PFSK-1 (cell line): Measurements from ENCODE around the gene NYAP1.

Source experiments
- POLR2AphosphoS5 ChIP-seq: IDR thresholded peaks from 2 replicates; pipeline ENCODE4 v1.6.1; 2012; ENCODE audit warnings: low read depth, mild to moderate bottlenecking, control low read depth, low read length, moderate library complexity
- TF ChIP-seq, protein P1 (sequence below), 2 experiments: IDR thresholded peaks; 2 replicates each; pipeline versions ENCODE4 v1.6.1 to v1.8.0; 2011 to 2012; ENCODE audit warnings: low read depth in 2 of 2, low read length in 2 of 2, control low read depth in 1 of 2, inconsistent platforms in 1 of 2, mild to moderate bottlenecking in 1 of 2, moderate library complexity in 1 of 2; ENCODE audit not compliant: insufficient read depth in 1 of 2

DNA sequence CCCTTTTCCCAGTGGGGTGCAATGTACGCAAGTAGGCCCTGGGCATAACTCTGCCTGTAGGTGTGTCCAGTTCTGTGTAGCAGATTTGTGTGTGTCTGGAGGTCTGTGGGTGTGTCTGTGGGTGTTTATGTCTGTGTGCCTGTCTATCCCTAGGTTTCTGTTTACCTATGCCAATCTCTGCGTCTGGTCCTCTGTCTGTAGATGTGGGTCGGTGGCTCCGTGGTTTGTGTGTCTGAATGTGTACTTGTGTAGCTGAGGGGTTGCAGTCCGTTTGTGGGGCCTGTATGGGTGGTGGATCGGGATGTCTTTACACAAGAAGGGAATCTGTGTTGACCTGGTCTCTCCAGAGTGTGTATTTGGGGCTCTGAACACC is 932 bp downstream of the NYAP1 start:
- TF ChIP-seq POLR2AphosphoS5: no peak
- TF ChIP-seq, protein P1, sequence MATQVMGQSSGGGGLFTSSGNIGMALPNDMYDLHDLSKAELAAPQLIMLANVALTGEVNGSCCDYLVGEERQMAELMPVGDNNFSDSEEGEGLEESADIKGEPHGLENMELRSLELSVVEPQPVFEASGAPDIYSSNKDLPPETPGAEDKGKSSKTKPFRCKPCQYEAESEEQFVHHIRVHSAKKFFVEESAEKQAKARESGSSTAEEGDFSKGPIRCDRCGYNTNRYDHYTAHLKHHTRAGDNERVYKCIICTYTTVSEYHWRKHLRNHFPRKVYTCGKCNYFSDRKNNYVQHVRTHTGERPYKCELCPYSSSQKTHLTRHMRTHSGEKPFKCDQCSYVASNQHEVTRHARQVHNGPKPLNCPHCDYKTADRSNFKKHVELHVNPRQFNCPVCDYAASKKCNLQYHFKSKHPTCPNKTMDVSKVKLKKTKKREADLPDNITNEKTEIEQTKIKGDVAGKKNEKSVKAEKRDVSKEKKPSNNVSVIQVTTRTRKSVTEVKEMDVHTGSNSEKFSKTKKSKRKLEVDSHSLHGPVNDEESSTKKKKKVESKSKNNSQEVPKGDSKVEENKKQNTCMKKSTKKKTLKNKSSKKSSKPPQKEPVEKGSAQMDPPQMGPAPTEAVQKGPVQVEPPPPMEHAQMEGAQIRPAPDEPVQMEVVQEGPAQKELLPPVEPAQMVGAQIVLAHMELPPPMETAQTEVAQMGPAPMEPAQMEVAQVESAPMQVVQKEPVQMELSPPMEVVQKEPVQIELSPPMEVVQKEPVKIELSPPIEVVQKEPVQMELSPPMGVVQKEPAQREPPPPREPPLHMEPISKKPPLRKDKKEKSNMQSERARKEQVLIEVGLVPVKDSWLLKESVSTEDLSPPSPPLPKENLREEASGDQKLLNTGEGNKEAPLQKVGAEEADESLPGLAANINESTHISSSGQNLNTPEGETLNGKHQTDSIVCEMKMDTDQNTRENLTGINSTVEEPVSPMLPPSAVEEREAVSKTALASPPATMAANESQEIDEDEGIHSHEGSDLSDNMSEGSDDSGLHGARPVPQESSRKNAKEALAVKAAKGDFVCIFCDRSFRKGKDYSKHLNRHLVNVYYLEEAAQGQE (IDR thresholded peaks at IDR 0.05; ENCODE audit: insufficient read depth in 1 of 2, low read depth in 2 of 2, low read length in 2 of 2): no peak
